BLaER1 treated with 17β-estradiol and CSF1 and Interleukin-3, amounts not matched to agents 10 nM and 100 nM (cell line): Measurements from ENCODE around the gene MAP3K2.
"Not testable (repeated sequence)": the region's sequence is repeated elsewhere in the genome, so short reads cannot be mapped to it uniquely, and the experiment has no call there.

Source experiments
- H3K27ac ChIP-seq, 11 experiments: shearing (Covaris generic); formaldehyde crosslinking; 2 replicates each; pipeline ENCODE4 v1.8.1; 2022
- H3K27me3 ChIP-seq, 11 experiments: shearing (Covaris generic); formaldehyde crosslinking; 2 replicates each; pipeline ENCODE4 v1.8.1; 2022
- H3K36me3 ChIP-seq, 11 experiments: shearing (Covaris generic); formaldehyde crosslinking; 2 replicates each; pipeline ENCODE4 v1.8.1; 2022
- H3K4me1 ChIP-seq, 10 experiments: shearing (Covaris generic); formaldehyde crosslinking; 2 replicates each; pipeline ENCODE4 v1.8.1; 2022
- H3K4me2 ChIP-seq, 11 experiments: shearing (Covaris generic); formaldehyde crosslinking; 2 replicates each; pipeline ENCODE4 v1.8.1; 2022
- H3K4me3 ChIP-seq, 10 experiments: shearing (Covaris generic); formaldehyde crosslinking; 2 replicates each; pipeline ENCODE4 v1.8.1; 2022
- H3K9ac ChIP-seq, 11 experiments: shearing (Covaris generic); formaldehyde crosslinking; 2 replicates each; pipeline ENCODE4 v1.8.1; 2022
- H3K9me3 ChIP-seq, 11 experiments: shearing (Covaris generic); formaldehyde crosslinking; replicated peaks in 1 of 11; 2 replicates each; pipeline ENCODE4 v1.8.1; 2022
- H4K20me1 ChIP-seq, 11 experiments: shearing (Covaris generic); formaldehyde crosslinking; 2 replicates each; pipeline ENCODE4 v1.8.1; 2022
- Cebpa-rat ChIP-seq, 11 experiments: shearing (Covaris generic); IDR thresholded peaks; 2 replicates each; pipeline ENCODE4 v1.8.1; 2022

The MAP3K2 gene

GRCh38 chr2:127358971-127359370, 28.8 kb downstream of the MAP3K2 start:
- H3K4me1 ChIP-seq = peaks cover 0 to 4% (median 0%) of the 10 kb centered on the region in 10 experiments; a peak in 2 of 20 replicates
- no peak overlapping the region for H3K27ac ChIP-seq
- H3K9ac ChIP-seq = no peak overlapping the region
- H3K27me3 ChIP-seq = no peaks in the 10 kb centered on the region
- TF ChIP-seq Cebpa-rat (IDR thresholded peaks at IDR 0.05) = no peak
- H3K36me3 ChIP-seq = peaks cover 5 to 58% (median 33%) of the 10 kb centered on the region in 11 experiments; a peak in 19 of 22 replicates
- no peak overlapping the region for H3K4me3 ChIP-seq
- H3K9me3 ChIP-seq = peaks cover 24 to 72% (median 57%) of the 10 kb centered on the region in 11 experiments
- peaks cover 0 to 80% (median 34%) of the 10 kb centered on the region in 11 experiments; a peak in 15 of 22 replicates for H4K20me1 ChIP-seq
- no peak overlapping the region for H3K4me2 ChIP-seq

GRCh38 chr2:127358044-127358443, 29.7 kb downstream of the MAP3K2 start:
- Histone ChIP-seq H3K9me3 (peaks cover 24 to 76% (median 62%) of the 10 kb centered on the region in 11 experiments), H4K20me1 (peaks cover 0 to 71% (median 25%) of the 10 kb centered on the region in 11 experiments; a peak in 10 of 22 replicates), H3K27me3 (no peaks in the 10 kb centered on the region), H3K4me2 (no peak overlapping the region), H3K27ac (no peak overlapping the region), H3K9ac (no peak overlapping the region), H3K4me1 (no peaks in the 10 kb centered on the region; a peak in 1 of 20 replicates), H3K4me3 (no peak overlapping the region), H3K36me3 (peaks cover 5 to 58% (median 33%) of the 10 kb centered on the region in 11 experiments; a peak in 19 of 22 replicates)
- no peak for TF ChIP-seq Cebpa-rat (IDR thresholded peaks at IDR 0.05)

DNA sequence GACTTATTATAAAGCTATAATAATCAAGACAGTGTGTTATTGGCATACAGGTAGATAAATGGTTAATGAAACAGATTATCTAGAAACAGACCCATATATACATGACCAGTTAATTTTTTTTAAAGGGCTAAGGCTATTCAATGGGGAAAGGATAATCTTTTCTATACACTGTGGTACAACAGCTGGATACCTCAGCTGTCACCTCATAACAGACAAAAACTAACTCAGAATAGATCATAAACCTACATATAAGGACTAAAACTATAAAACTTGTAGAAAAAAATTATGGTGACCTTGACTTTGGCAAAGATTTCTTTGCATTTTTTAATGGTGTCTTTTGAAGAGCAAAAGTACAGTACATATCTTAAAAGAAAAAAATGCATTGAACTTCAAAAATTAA, 30.2 kb downstream of the MAP3K2 start:
- Histone ChIP-seq H3K4me2 (no peak overlapping the region), H3K9ac (no peak overlapping the region), H3K9me3 (peaks cover 24 to 77% (median 67%) of the 10 kb centered on the region in 11 experiments), H3K27ac (no peak overlapping the region), H3K4me1 (no peaks in the 10 kb centered on the region; a peak in 1 of 20 replicates), H4K20me1 (peaks cover 0 to 66% (median 21%) of the 10 kb centered on the region in 11 experiments; a peak in 10 of 22 replicates), H3K36me3 (peaks cover 5 to 58% (median 33%) of the 10 kb centered on the region in 11 experiments; a peak in 19 of 22 replicates), H3K4me3 (no peak overlapping the region), H3K27me3 (no peaks in the 10 kb centered on the region)
- no peak for TF ChIP-seq Cebpa-rat (IDR thresholded peaks at IDR 0.05)

DNA sequence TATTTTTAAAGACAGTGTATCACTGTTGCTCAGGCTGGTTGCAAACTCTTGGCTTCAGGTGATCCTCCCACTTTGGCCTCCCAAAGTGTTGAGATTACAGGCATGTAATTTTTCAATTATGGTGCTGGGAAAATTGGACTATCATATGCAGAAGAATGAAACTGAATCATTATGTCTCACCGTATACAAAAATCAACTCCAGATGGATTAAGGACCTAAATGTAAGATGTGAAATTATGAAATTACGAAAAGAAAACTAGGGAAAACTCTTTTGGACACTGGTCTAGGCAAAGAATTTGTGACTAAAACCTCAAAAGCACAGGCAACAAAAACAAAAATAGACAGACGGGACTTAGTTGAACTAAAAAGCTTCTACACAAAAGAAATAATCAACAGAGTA, 31.2 kb downstream of the MAP3K2 start:
- Histone ChIP-seq H3K36me3 (peaks cover 5 to 64% (median 40%) of the 10 kb centered on the region in 11 experiments; a peak in 20 of 22 replicates), H3K9ac (no peak overlapping the region), H3K9me3 (peaks cover 24 to 86% (median 76%) of the 10 kb centered on the region in 11 experiments), H3K4me1 (peaks cover 0 to 3% (median 0%) of the 10 kb centered on the region in 10 experiments; a peak in 1 of 20 replicates), H3K4me3 (no peak overlapping the region), H4K20me1 (peaks cover 0 to 64% (median 19%) of the 10 kb centered on the region in 11 experiments; a peak in 9 of 22 replicates), H3K27me3 (no peaks in the 10 kb centered on the region), H3K27ac (no peak overlapping the region), H3K4me2 (no peak overlapping the region)
- no peak for TF ChIP-seq Cebpa-rat (IDR thresholded peaks at IDR 0.05)

DNA sequence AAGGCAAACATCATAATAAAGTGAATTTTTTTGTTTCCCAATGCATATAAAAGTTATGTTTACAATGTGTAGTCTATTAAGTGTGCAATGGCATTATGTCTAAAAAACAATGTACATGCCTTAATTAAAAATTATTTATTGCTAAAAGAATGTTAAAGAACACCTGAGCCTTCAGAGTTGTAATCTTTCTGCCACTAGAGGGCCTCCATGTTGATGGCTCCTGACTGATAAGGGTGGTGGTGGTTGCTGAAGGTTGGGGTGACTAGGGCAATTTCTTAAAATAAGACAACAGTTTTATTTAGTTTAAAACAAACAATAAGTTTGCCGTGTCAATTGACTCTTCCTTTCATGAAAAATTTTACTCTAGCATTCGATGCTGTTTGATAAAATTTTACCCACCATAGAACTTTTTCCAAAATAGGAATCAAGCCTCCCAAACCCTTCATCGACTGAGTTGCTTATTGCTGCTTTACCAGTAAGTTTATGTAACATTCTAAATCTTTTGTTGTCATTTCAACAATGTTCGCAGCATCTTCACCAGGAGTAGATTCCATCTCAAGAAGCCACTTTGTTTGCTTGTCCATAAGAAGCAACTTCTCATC, 32.3 kb downstream of the MAP3K2 start:
- Histone ChIP-seq H3K4me1 (peaks cover 0 to 10% (median 0%) of the 10 kb centered on the region in 10 experiments; a peak in 1 of 20 replicates), H3K4me3 (no peak overlapping the region), H3K4me2 (no peak overlapping the region), H3K27me3 (no peaks in the 10 kb centered on the region), H3K36me3 (peaks cover 5 to 64% (median 40%) of the 10 kb centered on the region in 11 experiments; a peak in 20 of 22 replicates), H3K9ac (no peak overlapping the region), H3K9me3 (peaks cover 24 to 90% (median 83%) of the 10 kb centered on the region in 11 experiments), H4K20me1 (peaks cover 0 to 67% (median 16%) of the 10 kb centered on the region in 11 experiments; a peak in 9 of 22 replicates), H3K27ac (no peak overlapping the region)
- TF ChIP-seq Cebpa-rat (IDR thresholded peaks at IDR 0.05) = no peak

DNA sequence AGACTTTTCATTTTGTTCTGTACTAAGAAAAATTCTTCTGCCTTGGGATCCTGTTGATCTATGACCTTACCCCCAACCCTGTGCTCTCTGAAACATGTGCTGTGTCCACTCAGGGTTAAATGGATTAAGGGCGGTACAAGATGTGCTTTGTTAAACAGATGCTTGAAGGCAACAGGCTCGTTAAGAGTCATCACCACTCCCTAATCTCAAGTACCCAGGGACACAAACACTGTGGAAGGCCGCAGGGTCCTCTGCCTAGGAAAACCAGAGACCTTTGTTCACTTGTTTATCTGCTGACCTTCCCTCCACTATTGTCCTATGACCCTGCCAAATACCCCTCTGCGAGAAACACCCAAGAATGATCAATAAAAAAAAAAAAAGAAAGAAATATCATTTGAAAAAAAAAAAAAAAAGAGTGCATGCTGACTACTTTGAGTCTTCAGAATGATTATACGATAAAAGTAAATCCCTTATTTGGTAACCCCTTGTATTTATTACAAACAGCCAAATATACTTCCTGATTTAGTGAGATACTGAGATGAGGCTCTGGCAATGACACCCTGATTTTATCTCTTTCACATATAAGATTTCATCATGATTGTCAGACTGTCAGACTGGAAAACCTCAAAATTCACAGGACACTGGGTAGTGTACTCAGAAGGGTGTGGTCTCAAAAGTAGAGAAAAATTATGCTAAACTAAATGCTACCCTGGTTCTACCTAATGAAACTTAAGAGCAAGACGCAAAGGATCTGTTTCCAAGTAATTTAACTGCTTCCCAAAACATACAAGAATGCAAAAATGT, 33.7 kb downstream of the MAP3K2 start:
- Histone ChIP-seq H3K36me3 (peaks cover 0 to 60% (median 37%) of the 10 kb centered on the region in 11 experiments; a peak in 20 of 22 replicates), H3K9me3 (peaks cover 24 to 92% (median 80%) of the 10 kb centered on the region in 11 experiments), H3K4me1 (peaks cover 4 to 23% (median 11%) of the 10 kb centered on the region in 10 experiments), H4K20me1 (peaks cover 0 to 65% (median 4%) of the 10 kb centered on the region in 11 experiments; a peak in 7 of 22 replicates)
- H3K4me2 ChIP-seq, H3K9ac ChIP-seq, H3K27ac ChIP-seq, H3K27me3 ChIP-seq, H3K4me3 ChIP-seq: not testable (repeated sequence)

- not testable (repeated sequence) for H3K4me3 ChIP-seq, H3K27me3 ChIP-seq, H3K27ac ChIP-seq, H3K9ac ChIP-seq, H3K4me2 ChIP-seq
- Histone ChIP-seq H3K9me3 (peaks cover 15 to 88% (median 76%) of the 10 kb centered on the region in 11 experiments), H3K4me1 (peaks cover 12 to 32% (median 19%) of the 10 kb centered on the region in 10 experiments), H4K20me1 (peaks cover 0 to 66% (median 0%) of the 10 kb centered on the region in 11 experiments; a peak in 7 of 22 replicates), H3K36me3 (peaks cover 0 to 51% (median 31%) of the 10 kb centered on the region in 11 experiments; a peak in 20 of 22 replicates)
Observed at GRCh38 chr2:127353223-127353622, 34.6 kb downstream of the MAP3K2 start.

DNA sequence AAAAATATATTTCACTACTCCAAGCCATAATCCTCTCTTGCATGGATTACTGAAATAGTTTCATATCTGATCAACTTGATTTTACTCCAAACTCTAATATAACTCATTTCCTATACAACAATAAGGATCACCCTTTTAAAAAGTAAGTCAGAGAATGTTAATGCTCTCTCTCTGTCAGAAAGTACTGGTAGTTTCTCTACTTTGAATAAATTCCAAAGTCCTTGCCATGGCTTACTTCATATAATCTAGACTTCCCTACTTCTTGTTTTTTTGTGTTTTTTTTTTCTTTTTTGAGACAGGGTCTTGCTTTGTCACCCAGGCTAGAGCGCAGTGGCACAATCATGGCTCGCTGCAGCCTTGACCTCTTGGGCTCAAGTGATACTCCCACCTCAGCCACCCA, 36.2 kb downstream of the MAP3K2 start:
- Histone ChIP-seq H3K9me3 (peaks cover 2 to 83% (median 74%) of the 10 kb centered on the region in 11 experiments; a peak in 20 of 22 replicates), H3K4me3 (no peak overlapping the region), H3K27ac (no peak overlapping the region), H3K36me3 (peaks cover 0 to 46% (median 28%) of the 10 kb centered on the region in 11 experiments; a peak in 20 of 22 replicates), H3K4me2 (no peak overlapping the region), H3K27me3 (no peaks in the 10 kb centered on the region), H3K4me1 (peaks cover 16 to 43% (median 24%) of the 10 kb centered on the region in 10 experiments), H4K20me1 (peaks cover 0 to 78% (median 0%) of the 10 kb centered on the region in 11 experiments; a peak in 6 of 22 replicates), H3K9ac (no peak overlapping the region)
- TF ChIP-seq Cebpa-rat (IDR thresholded peaks at IDR 0.05) = no peak
